HEK293 (cell line): Measurements from ENCODE around the gene PPP1R3G.

Source experiments
- CTCF ChIA-PET: fragments of 350-600 bp; formaldehyde crosslinking; extraction: SDS; loops from one replicate; lab custom pipeline; 2021; ENCODE audit warnings: antibody characterized with exemption; lab: Yijun Ruan, JAX
- POLR2A ChIA-PET: fragments of 300-600 bp; formaldehyde crosslinking; extraction: SDS; loops from one replicate; lab custom pipeline; 2020; ENCODE audit warnings: antibody characterized with exemption, inconsistent platforms; lab: Yijun Ruan, JAX
- H3K27ac ChIP-seq: fragments of 200-500 bp; sonication (Bioruptor generic); 2 replicates; pipeline ENCODE4 v1.5.1; 2014; ENCODE audit warnings: low read depth, low read length, control low read depth, inconsistent platforms; ENCODE audit errors: extremely low read depth
- H3K36me3 ChIP-seq, 2 experiments: fragments of 200-500 bp in 1 of 2; sonication (Bioruptor generic) in 1 of 2; 1 replicate in 1 of 2; 2 replicates in 1 of 2; pipeline ENCODE4 v1.5.1; 2014 to 2017; ENCODE audit warnings: inconsistent platforms in 2 of 2, low read length in 2 of 2; ENCODE audit not compliant: control insufficient read depth in 2 of 2, insufficient read depth in 1 of 2
- H3K4me1 ChIP-seq: fragments of 200-500 bp; sonication (Bioruptor generic); 2 replicates; pipeline ENCODE4 v1.5.1; 2014; ENCODE audit warnings: mild to moderate bottlenecking, low read length, inconsistent platforms; ENCODE audit not compliant: control insufficient read depth, insufficient read depth
- H3K4me3 ChIP-seq: 2 replicates; pipeline ENCODE4 v1.5.1; 2011; ENCODE audit warnings: low read depth, mild to moderate bottlenecking, control low read depth, low read length, moderate library complexity
- H3K9me3 ChIP-seq: fragments of 200-500 bp; sonication (Bioruptor generic); 2 replicates; pipeline ENCODE4 v1.5.1; 2014; ENCODE audit warnings: low read depth, low read length, inconsistent platforms; ENCODE audit not compliant: control insufficient read depth, insufficient read depth
- HOXA7 ChIP-seq: sonication (generic); formaldehyde crosslinking; IDR thresholded peaks from 2 replicates; pipeline ENCODE4 v1.8.1; 2022; ENCODE audit warnings: missing genetic modification reagents, borderline replicate concordance
- MZF1 ChIP-seq: fragments of 450-650 bp; formaldehyde crosslinking; IDR thresholded peaks from 2 replicates; pipeline ENCODE4 v1.5.1; 2017; ENCODE audit warnings: missing biosample characterization, missing genetic modification characterization, borderline replicate concordance
- SCRT1 ChIP-seq: fragments of 450-650 bp; formaldehyde crosslinking; IDR thresholded peaks from 2 replicates; pipeline ENCODE4 v1.5.1; 2016; ENCODE audit warnings: missing biosample characterization, missing genetic modification characterization, borderline replicate concordance
- SCRT2 ChIP-seq: fragments of 450-650 bp; formaldehyde crosslinking; IDR thresholded peaks from 2 replicates; pipeline ENCODE4 v1.5.1; 2016; ENCODE audit warnings: missing biosample characterization, missing genetic modification characterization
- TCF7L2 ChIP-seq: IDR thresholded peaks from 2 replicates; pipeline ENCODE4 v1.6.1; 2011; ENCODE audit warnings: low read depth, mild to moderate bottlenecking, inconsistent platforms, low read length, moderate library complexity, borderline replicate concordance
- YY1 ChIP-seq: fragments of 450-650 bp; formaldehyde crosslinking; IDR thresholded peaks from 2 replicates; pipeline ENCODE4 v1.5.1; 2018; ENCODE audit warnings: missing biosample characterization, missing genetic modification characterization
- ZBTB10 ChIP-seq: fragments of 450-650 bp; formaldehyde crosslinking; IDR thresholded peaks from 2 replicates; pipeline ENCODE4 v1.5.1; 2016; ENCODE audit warnings: missing biosample characterization, missing genetic modification characterization
- ZBTB48 ChIP-seq: fragments of 450-650 bp; formaldehyde crosslinking; IDR thresholded peaks from 2 replicates; pipeline ENCODE4 v1.5.1; 2016; ENCODE audit warnings: missing biosample characterization, missing genetic modification characterization
- ZBTB8A ChIP-seq: fragments of 450-650 bp; formaldehyde crosslinking; IDR thresholded peaks from 2 replicates; pipeline ENCODE4 v1.5.1; 2016; ENCODE audit warnings: missing biosample characterization, missing genetic modification characterization
- ZFP41 ChIP-seq: fragments of 450-650 bp; formaldehyde crosslinking; IDR thresholded peaks from 2 replicates; pipeline ENCODE4 v1.5.1; 2016; ENCODE audit warnings: missing biosample characterization, missing genetic modification characterization, borderline replicate concordance
- ZNF132 ChIP-seq: fragments of 450-650 bp; formaldehyde crosslinking; IDR thresholded peaks from 2 replicates; pipeline ENCODE4 v1.5.1; 2017; ENCODE audit warnings: missing biosample characterization, missing genetic modification characterization, borderline replicate concordance
- ZNF155 ChIP-seq: fragments of 450-650 bp; formaldehyde crosslinking; IDR thresholded peaks from 2 replicates; pipeline ENCODE4 v1.5.1; 2016; ENCODE audit warnings: missing biosample characterization, missing genetic modification characterization
- ZNF174 ChIP-seq: fragments of 450-650 bp; formaldehyde crosslinking; IDR thresholded peaks from 2 replicates; pipeline ENCODE4 v1.5.0; 2017; ENCODE audit warnings: missing biosample characterization, mild to moderate bottlenecking, missing genetic modification characterization
- ZNF211 ChIP-seq: fragments of 450-650 bp; formaldehyde crosslinking; IDR thresholded peaks from 2 replicates; pipeline ENCODE4 v1.5.1; 2016; ENCODE audit warnings: low read depth, missing biosample characterization, missing genetic modification characterization
- ZNF24 ChIP-seq: fragments of 450-650 bp; formaldehyde crosslinking; IDR thresholded peaks from 2 replicates; pipeline ENCODE4 v1.5.1; 2016; ENCODE audit warnings: missing biosample characterization, missing genetic modification characterization
- ZNF274 ChIP-seq, 2 experiments: fragments of 200-500 bp in 1 of 2; fragments of 450-650 bp in 1 of 2; sonication (Bioruptor generic) in 1 of 2; formaldehyde crosslinking in 1 of 2; IDR thresholded peaks; 2 replicates each; pipeline versions ENCODE4 v1.5.1 to v1.6.1; 2014 to 2016; ENCODE audit warnings: borderline replicate concordance in 1 of 2, inconsistent platforms in 1 of 2, low read length in 1 of 2, missing biosample characterization in 1 of 2, missing genetic modification characterization in 1 of 2
- ZNF335 ChIP-seq: fragments of 450-650 bp; formaldehyde crosslinking; conservative IDR thresholded peaks from 2 replicates; pipeline ENCODE4 v1.5.1; 2016; ENCODE audit warnings: missing biosample characterization, missing genetic modification characterization
- ZNF394 ChIP-seq: fragments of 450-650 bp; formaldehyde crosslinking; IDR thresholded peaks from 2 replicates; pipeline ENCODE4 v1.5.1; 2016; ENCODE audit warnings: missing biosample characterization, missing genetic modification characterization, mild to moderate bottlenecking, moderate library complexity, borderline replicate concordance
- ZNF473 ChIP-seq: fragments of 450-650 bp; formaldehyde crosslinking; IDR thresholded peaks from 2 replicates; pipeline ENCODE4 v1.5.1; 2017; ENCODE audit warnings: missing biosample characterization, missing genetic modification characterization
- ZNF529 ChIP-seq: fragments of 450-650 bp; formaldehyde crosslinking; IDR thresholded peaks from 2 replicates; pipeline ENCODE4 v1.5.1; 2017; ENCODE audit warnings: missing genetic modification characterization, missing biosample characterization; ENCODE audit not compliant: insufficient replicate concordance
- ZNF549 ChIP-seq: fragments of 450-650 bp; IDR thresholded peaks from 2 replicates; pipeline ENCODE4 v1.5.1; 2018; ENCODE audit warnings: missing biosample characterization, missing genetic modification characterization, mild to moderate bottlenecking, inconsistent platforms, moderate library complexity
- ZNF555 ChIP-seq: fragments of 450-650 bp; formaldehyde crosslinking; conservative IDR thresholded peaks from 2 replicates; pipeline ENCODE4 v1.5.1; 2017; ENCODE audit warnings: missing biosample characterization, mild to moderate bottlenecking, missing genetic modification characterization, inconsistent platforms
- ZNF560 ChIP-seq: fragments of 450-650 bp; formaldehyde crosslinking; IDR thresholded peaks from 2 replicates; pipeline ENCODE4 v1.5.1; 2017; ENCODE audit warnings: missing biosample characterization, missing genetic modification characterization, borderline replicate concordance
- ZNF561 ChIP-seq: fragments of 450-650 bp; IDR thresholded peaks from 2 replicates; pipeline ENCODE4 v1.5.1; 2018; ENCODE audit warnings: missing biosample characterization, missing genetic modification characterization, borderline replicate concordance
- ZNF596 ChIP-seq: fragments of 450-650 bp; IDR thresholded peaks from 2 replicates; pipeline ENCODE4 v1.5.0; 2018; ENCODE audit warnings: missing biosample characterization, mild to moderate bottlenecking, missing genetic modification characterization, moderate library complexity
- ZNF623 ChIP-seq: fragments of 450-650 bp; formaldehyde crosslinking; IDR thresholded peaks from 2 replicates; pipeline ENCODE4 v1.5.1; 2016; ENCODE audit warnings: missing biosample characterization, missing genetic modification characterization
- ZNF624 ChIP-seq: fragments of 450-650 bp; formaldehyde crosslinking; IDR thresholded peaks from 2 replicates; pipeline ENCODE4 v1.5.1; 2017; ENCODE audit warnings: missing biosample characterization, missing genetic modification characterization
- ZSCAN4 ChIP-seq: fragments of 450-650 bp; formaldehyde crosslinking; IDR thresholded peaks from 2 replicates; pipeline ENCODE4 v1.5.1; 2017; ENCODE audit warnings: missing biosample characterization, missing genetic modification characterization
- ZXDB ChIP-seq: fragments of 450-650 bp; formaldehyde crosslinking; IDR thresholded peaks from 2 replicates; pipeline ENCODE4 v1.5.1; 2016; ENCODE audit warnings: missing biosample characterization, missing genetic modification characterization

PPP1R3G gene

GRCh38 chr6:5042436-5042835 lies 42.7 kb upstream of the PPP1R3G start:
- POLR2A ChIA-PET: no interaction called here
- TF ChIP-seq ZNF155 (tag by site-specific recombination) (no peak), ZNF623 (tag by site-specific recombination) (no peak), ZBTB8A (tag by site-specific recombination) (no peak), ZNF211 (no peak), ZNF624 (tag by site-specific recombination) (no peak), TCF7L2 (no peak), ZNF335 (tag by site-specific recombination) (no peak), ZBTB10 (no peak), ZNF274 (IDR thresholded peaks at IDR 0.05; ENCODE audit: low read length) (no peak), ZNF274 (tag by site-specific recombination; IDR thresholded peaks at IDR 0.05; ENCODE audit: borderline replicate concordance) (no peak), ZBTB48 (tag by site-specific recombination) (no peak), ZNF529 (no peak), ZNF560 (tag by site-specific recombination) (no peak), ZNF561 (no peak), SCRT2 (tag by site-specific recombination) (no peak), HOXA7 (no peak)
- Histone ChIP-seq H3K4me1 (no peaks in the 10 kb centered on the region), H3K36me3 (no peaks in the 10 kb centered on the region), H3K9me3 (no peaks in the 10 kb centered on the region), H3K4me3 (no peak overlapping the region), H3K27ac (no peak overlapping the region)
- CTCF ChIA-PET: no interaction called here

GRCh38 chr6:5044866-5045265 lies 40.3 kb upstream of the PPP1R3G start:
- Histone ChIP-seq H3K4me1 (no peaks in the 10 kb centered on the region), H3K4me3 (no peak overlapping the region), H3K9me3 (no peaks in the 10 kb centered on the region), H3K27ac (no peak overlapping the region), H3K36me3 (no peaks in the 10 kb centered on the region)
- TF ChIP-seq ZNF555 (no peak), ZNF24 (tag by site-specific recombination) (no peak), YY1 (tag by site-specific recombination) (no peak), ZNF132 (tag by site-specific recombination) (no peak), ZNF174 (tag by site-specific recombination) (no peak), SCRT1 (tag by site-specific recombination) (no peak), ZFP41 (no peak), TCF7L2 (no peak), ZNF394 (tag by site-specific recombination) (no peak), ZNF549 (tag by site-specific recombination) (no peak), ZSCAN4 (tag by site-specific recombination) (no peak), MZF1 (tag by site-specific recombination) (no peak), ZNF596 (tag by site-specific recombination) (no peak), ZXDB (no peak), ZNF473 (no peak)
- CTCF ChIA-PET: interaction anchor here (0.7 to 1.4 kb wide), 3 partner anchors 14 to 362 kb away, joined by 3 to 6 read pairs (median 3); no protein-coding TSS in a partner anchor
- POLR2A ChIA-PET: no interaction called here
